Retina (tissue), 1 donor: Measurements from ENCODE around the gene RPRD1B.

ENCODE experiments used
- DNase-seq: peaks from one replicate; pipeline ENCODE4 v3.0.0-alpha.2; 2016

RPRD1B gene

DNA sequence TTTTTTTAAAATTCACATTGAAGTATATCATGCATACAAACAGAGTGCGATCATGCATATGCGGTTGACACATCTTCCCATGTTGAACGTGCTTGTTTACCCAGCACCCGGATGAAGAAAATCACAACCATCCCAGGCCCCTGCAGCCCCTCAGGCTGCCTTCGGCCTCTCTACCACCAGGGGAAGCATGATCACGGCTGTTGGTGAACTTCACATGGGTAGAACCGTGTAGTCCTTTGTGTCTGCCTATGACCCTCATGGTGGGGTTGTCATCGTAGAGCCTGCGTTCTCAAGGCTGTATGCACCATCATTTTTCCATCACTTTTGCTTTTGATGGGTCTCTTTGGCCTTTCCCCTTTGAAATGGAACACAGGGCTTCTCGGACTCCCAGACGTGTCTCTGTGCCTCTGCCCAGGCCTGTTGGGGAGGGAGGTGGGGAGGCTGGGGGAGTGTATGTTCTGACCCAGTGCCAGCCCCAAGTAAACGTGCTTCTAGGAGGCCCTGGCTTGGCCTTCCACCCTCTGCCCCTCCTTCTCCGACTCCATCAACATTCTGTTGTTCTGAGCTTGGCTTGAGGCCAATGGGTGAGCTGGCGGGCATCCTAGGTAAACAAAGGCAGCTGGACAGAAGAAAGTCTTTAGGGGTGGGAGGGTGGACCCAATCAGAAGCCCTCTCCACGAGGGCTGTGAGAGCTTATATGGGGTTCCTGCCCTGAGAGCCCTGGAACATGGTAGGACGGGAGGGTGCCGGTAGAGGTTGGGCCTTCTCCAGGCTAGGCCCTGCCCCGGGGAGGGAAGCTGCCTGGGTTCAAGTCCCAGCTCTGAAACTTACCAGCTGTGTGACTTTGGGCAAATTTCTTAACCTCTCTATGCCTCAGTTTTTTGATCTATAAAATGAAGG is 91.9 kb downstream of the RPRD1B start:
- no peak for DNase-seq

GRCh38 chr20:38126146-38126921 is 92.8 kb downstream of the RPRD1B start:
- no peak for DNase-seq

DNA sequence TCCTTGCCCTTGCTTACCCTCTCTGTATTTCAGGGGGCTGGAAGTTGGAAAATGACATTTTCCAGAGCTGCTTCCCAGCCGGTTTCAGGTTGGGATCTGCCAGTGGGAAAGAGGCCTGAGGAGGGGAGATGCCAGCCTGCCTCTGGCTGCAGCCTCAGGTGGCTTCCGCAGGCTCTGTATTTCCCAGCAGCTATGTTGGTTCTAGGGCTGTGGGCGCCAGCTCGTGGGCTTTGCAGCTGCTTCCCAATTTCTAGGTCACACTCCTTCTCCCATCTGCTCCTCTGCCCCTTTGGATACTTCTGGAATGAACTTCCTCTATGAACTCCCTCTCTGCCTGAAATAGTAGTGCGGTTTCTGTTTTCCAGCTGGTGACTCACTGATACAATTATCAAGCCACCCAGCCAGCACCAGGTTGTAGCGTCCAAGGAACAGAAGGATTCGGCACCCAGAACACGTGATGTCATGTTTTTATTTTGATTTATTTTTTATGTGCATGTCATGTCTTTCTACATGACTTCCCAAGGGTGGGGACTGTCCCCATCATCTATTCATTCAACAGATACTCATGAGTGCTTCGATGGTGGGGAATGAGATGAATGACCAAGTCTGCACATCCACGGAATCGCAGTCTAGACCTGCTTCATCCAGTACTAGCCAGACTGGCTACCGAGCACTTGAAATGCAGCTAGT is 93.5 kb downstream of the RPRD1B start:
- no peak for DNase-seq

DNA sequence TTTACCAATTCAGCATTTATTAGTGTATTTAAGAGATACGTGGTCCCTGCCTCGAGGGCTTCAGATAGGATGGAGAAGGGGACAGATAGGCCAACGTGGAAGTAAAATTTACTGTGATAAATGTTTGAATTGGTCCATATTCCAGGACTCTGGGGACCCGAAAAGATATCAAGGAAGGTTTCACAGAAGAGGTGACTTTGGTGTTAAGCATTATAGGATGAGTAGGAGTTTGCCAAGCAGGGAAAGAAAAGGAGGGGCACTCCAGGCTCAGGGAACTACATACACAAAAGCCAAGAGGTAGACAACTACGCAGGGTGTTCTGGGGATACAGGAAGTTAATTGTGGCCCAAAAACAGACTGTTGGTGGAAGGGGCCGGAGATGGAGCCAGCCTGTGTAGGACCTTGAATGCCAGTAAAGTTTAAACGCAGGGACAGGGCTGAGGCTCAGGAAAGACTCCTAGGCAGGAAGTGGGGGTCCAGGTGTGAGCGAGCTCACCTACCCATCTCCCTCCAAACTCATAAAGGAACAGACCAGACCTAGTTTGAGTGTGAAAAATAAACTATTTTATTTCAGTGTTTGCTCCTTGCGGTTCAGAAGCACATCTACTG is 94.5 kb downstream of the RPRD1B start:
- no peak for DNase-seq

DNA sequence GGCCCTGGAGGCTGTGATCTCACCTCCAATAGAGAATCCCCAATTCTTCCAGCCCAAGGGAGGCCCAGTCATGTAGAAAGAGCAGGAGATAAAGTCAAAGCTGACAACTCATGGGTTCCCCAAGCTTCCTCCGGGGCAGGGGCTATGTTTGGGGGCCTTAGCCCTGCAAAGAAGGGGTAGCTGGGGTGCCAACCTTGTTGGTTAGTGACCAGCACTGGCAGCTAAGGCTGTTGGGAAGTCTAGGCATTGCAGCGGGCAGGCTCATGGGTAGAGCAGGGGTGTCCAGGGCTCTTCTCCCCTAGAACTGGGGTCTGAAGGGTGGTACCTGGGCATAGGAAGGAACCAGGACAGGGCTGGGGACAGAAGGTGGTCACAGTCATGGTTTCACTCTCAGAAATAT is 95.1 kb downstream of the RPRD1B start:
- no peak for DNase-seq

GRCh38 chr20:38129248-38129865 is 95.8 kb downstream of the RPRD1B start:
- no peak for DNase-seq

GRCh38 chr20:38129893-38130609 is 96.5 kb downstream of the RPRD1B start:
- no peak for DNase-seq

GRCh38 chr20:38130687-38131587 is 97.4 kb downstream of the RPRD1B start:
- no peak for DNase-seq

GRCh38 chr20:38131588-38132121 is 98.1 kb downstream of the RPRD1B start:
- DNase-seq = no peak

DNA sequence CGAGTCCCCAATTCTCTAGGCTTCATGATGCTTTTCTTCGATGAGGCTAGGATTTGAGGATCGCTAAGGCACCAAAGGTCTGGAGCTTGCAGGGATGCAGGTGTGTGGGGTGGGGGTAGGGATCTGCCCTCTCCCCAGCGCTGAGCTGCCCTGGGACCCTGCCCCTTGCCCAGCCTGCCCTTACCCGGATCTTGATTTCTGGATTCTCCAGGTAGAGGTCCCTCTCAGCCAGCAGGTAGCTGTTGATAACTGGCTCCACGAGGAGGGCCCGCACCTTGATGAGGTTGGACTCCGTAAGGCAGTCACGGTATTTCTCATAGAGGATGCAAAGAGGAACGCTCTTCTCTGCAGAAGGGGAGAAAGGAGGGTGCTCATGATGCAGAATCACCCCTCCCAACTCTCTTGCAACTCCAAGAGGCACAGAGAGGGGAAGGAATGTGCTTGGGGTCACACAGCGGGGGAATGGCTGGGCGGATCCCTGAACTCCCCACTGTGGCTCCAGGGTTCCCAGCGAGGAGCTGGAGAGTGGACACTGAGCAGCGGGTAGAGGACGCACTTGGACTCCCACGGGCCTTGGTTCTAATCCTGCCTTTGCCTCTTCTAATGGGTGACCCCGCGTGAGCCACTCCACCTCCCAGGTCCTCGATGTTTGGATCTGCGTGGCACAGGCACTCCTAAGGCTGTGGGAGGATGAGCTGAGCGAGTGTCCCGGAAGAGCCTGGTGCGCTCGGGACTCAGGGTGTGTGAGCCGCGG is 98.8 kb downstream of the RPRD1B start:
- no peak for DNase-seq

DNA sequence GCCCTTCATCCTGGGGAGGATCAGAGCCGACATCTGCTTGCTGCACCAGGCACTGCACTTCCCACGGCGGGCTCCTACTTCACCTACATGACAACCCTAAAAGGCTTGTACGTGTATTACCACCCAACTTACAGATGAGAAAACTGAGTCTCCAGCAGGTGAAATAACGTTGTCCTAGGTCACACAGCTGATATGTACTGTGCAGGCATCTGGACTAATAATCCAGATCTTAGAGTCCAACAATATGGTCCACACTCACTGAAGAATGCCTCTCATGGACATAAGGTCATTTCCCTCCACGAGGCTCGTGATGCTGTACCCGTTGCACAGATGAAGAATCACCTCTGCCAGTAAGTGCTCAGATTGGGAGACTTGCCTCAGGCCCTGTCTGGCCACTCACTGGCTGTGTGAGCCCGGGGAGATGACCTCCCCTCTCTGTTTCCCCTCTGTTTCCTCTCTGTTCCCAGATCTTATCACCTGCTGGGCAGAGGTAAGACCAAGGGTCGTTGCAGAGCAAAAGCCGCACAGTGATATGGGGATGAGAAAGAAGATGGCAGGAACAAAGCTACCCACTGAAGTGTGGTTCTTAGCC is 99.5 kb downstream of the RPRD1B start:
- DNase-seq = no peak

- DNase-seq = no peak
Measured at GRCh38 chr20:38133680-38134426, 100.3 kb downstream of the RPRD1B start.

- DNase-seq = no peak
Measured at GRCh38 chr20:38134427-38135270, 101.1 kb downstream of the RPRD1B start.

GRCh38 chr20:38135271-38135650 is 101.7 kb downstream of the RPRD1B start:
- DNase-seq = no peak

DNA sequence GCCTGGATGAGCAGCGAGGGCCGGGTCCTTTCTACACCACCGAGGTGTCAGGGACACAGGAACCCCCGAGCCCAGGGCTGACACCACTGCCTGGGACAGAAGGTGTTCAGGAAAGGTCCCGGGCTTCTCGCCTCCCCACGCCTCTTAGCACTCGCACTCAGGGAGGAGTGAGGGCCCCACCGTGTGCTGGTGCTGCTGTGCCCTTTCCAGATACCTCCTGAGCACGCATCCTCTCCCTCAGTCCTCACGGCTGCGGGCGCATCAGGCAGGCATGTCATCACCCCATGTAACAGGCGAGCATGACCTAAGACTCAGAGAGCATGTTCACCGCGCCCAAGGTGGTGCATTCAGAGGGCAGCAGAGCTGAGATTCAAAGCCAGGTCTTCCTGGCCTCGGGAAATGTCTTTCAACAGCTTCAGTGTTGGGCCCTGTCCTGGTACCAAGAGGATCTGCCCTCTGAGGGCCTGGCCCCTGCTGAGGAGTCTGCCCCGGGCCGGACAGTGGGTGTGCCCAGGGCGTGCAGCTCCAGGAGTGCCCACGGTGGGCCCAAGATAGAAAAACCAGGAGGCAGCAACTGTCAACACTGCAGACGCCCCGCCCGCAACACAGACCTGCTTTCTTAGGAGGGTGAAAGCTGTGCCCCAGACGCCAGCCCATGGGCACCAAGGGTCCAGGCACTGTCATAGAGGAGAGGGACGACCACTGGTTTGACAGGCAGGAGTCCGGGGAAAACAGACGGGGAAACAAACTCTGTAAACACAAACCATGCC is 102.3 kb downstream of the RPRD1B start:
- DNase-seq = no peak

GRCh38 chr20:38136421-38137245 is 103.1 kb downstream of the RPRD1B start:
- no peak for DNase-seq
